ENCODE data around the gene WFDC12.

The WFDC12 gene

DNA sequence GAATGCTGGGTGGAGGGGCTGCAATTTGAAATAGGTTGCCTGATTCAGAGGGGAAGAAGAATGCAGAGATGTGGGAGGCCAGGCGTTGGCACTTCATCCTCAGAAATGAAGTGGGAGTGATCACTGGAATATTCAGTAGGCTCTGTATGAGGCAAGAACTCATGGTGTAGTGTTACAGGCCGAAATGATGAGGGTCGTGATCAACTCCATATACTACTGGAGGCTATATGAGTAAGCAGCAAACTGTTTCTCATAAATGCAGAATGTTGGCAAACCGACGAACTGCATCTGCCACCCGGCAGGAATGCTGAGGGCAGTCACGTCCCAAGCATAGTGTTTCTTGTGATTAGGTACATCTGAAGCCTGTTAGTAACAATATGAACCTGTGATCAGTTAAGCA, 36.0 kb downstream of the WFDC12 start:
- peak; percentile 52 for DNase-seq

- DNase-seq: peak; percentile 29
Measured at GRCh38 chr20:45087814-45088213, 36.5 kb downstream of the WFDC12 start.

GRCh38 chr20:45087097-45087790, 37.0 kb downstream of the WFDC12 start:
- DNase-seq: no peak

- DNase-seq: no peak
Measured at GRCh38 chr20:45085867-45086266, 38.4 kb downstream of the WFDC12 start.

GRCh38 chr20:45085289-45085688, 39.0 kb downstream of the WFDC12 start:
- DNase-seq: no peak

- no peak for DNase-seq
Measured at GRCh38 chr20:45083127-45083526, 41.1 kb downstream of the WFDC12 start.

DNA sequence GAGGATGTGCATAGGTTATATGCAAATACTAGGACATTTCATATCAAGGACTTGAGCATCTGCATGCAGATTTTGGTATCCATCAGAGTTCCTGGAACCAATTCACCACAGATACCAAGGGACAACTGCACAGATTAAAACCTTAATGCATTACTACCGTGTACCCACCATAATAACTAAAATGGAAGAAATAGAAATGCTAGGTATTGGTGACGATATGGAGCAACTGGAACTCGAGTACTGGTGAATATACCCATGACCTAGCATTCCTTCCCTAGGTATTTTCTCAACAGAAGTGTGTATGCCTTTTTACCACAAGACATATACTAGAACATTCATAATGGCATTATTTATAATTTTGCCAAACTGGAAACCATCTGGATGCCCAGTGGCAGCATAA, 41.8 kb downstream of the WFDC12 start:
- no peak for DNase-seq

DNA sequence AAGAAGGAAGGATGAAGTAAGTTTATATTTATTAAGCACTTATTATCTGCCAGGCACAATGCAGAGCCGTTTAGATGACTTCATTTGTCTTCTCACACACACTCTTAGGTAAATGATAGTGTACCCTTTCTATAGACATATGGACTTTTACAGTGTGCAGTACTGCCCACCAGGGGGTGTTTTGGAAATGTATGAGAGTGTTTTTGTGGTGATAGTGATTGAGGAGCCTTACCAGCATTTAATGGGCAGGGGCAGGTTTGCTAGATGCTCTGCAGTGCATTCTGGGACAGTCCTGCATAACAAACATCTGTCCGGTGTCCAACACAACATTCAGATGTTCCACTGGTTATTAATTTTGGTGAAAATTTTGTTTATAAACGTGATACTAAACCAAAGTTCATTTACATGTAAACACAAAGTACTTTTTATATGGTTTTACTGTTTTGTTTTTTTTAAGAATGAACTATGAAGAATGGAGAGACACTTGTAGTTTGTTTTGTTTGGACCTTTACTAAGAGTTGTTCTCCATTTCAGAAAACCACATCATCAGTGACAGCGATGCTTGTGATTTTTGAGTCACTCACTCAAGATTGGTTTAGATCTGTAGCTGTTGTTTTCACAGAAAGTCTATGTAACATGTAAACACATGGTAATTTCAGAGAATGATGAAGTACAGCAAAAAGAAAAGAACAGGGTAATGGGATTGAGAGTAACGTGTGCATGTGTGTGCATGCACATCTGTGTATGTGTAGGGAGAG, 43.2 kb downstream of the WFDC12 start:
- no peak for DNase-seq

DNA sequence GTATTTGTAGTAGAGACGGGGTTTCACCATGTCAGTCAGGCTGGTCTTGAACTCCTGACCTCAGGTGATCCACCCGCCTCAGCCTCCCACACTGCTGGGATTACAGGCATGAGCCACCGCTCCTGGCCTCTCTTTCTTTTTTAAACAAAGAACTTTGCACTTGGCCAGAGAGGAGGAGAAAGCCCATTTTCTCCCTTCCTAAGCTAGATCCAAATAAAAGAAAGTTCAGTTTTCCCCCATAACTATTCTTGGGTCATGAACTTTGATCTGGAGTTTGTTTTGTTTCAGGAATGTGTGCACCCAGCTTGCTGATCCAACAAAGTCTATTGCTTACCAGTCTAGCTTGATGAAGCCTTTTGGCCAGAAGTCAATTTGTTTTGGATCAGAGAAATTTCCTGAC, 46.7 kb downstream of the WFDC12 start:
- DNase-seq: no peak
